DMS 273 (cell line): Measurements from ENCODE around the gene HOXA2.
A peak's percentile ranks its signal among the peaks of the same experiment; 100 is the strongest.

Source experiments
- DNase-seq: peaks from one replicate; lab custom pipeline; 2025; ENCODE audit not compliant: unreplicated experiment; lab: John Stamatoyannopoulos, UW

The HOXA2 gene

DNA sequence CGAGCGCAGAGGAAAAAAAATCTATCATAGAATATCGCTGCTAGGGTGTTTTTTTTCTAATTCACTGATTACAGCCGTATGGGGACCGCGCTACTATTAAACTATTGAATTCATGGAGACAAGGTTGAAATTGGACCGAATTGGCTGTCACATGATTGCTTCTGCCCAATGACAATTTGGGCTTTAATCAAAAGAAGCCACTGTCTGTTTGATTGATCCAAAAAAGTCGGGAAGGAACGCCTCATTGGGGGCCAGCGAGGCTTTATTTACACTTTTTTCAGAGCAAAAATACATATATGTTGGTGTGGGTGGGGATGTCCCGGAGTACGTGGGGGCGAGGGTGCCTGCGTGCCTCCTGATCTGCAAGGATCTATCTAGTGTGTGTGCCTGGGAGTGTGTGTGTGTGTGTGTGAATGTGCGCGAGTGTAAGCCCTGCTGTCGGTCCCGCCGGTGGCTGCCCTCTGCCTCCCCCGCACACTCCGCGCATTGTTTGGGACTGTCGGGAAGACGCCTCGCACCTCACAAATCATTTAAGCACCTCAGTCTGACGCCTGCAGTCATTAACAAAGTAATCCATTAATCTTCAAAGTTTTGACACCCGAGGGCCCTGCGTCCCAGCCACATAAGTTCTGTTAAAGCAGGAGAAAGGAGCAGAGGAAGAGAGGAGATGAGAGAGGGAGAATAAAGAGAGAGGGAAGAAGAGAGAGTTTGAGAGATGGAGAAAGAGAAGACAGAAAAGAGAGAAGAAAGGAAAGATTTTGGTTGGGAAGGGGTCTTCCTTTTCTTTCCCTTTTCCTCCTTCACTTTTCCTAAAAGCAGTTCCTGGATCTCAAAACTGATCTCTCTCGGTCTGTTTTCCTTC, at the start of gene HOXA2:
Gene HOXA2, minus strand, starts transcription at position 103 of the 862 bp plus-strand sequence. CDS start 183 bp downstream, outside the sequence.
- no peak for DNase-seq

DNA sequence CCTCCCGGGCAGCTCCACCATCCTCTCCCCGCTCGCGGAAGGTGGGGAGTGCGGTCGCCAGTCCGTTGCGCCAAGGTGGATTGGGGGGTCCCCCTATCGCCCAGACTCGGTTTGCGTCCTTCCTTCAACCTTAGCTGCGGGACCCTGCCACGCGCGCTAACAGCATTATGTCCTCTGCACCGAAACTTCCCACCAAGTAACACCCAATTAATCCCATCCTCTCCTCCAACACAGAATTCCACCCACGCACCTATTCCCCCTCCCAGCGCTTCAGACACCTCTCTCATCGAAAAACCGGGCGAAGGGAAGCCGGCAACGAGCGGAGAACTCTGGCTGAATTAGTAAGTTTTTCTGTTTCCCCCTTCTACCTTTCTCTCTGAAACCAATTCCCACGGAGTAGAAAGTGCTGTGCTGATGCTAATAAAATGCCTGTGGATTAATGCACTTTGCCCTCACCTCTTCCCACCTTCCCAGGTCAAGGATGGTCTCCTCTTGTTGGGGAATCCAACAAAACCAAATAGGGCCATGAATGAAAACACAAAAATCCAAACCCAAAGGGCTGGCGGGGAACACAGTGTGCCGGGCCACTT, 49.0 kb upstream of the HOXA2 start:
- peak; percentile 41 for DNase-seq

DNA sequence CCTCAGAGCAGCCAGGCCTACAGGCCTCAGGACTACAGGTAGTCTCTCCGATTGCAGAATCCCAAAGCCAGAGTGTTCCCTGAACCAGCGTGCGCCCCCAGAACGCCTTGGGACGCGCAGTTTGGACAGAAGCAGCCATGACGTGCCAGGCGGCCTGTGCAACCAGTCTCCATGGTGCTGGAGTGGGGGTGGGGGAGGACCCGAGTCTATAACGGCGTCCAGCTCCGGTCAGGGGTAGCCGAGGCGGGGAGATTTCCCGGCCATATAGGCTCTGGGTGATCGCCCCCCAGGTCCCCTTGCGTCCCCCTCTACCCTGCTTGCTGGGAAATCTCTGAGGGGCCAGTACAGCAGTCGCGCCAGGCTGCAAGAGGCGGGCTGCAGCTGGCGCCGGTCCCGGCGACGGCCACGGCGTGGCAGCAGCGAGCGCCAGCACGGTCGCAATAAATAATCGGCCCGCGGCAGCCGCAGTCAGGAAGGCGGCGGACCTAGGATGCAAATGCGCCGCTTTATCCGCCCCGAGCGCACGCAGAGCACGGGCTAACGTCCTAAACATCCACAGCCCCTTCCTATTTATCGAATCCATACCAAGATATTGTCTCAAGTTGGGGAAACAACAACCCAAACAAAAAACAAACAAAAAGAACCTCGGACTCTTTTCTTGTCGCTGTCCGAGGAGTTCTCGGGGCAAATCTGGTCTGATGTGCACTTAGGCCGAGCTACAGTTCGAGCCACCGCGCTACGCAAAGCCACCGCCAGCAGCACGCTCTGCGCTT, 48.3 kb upstream of the HOXA2 start:
- peak; percentile 91 for DNase-seq

DNA sequence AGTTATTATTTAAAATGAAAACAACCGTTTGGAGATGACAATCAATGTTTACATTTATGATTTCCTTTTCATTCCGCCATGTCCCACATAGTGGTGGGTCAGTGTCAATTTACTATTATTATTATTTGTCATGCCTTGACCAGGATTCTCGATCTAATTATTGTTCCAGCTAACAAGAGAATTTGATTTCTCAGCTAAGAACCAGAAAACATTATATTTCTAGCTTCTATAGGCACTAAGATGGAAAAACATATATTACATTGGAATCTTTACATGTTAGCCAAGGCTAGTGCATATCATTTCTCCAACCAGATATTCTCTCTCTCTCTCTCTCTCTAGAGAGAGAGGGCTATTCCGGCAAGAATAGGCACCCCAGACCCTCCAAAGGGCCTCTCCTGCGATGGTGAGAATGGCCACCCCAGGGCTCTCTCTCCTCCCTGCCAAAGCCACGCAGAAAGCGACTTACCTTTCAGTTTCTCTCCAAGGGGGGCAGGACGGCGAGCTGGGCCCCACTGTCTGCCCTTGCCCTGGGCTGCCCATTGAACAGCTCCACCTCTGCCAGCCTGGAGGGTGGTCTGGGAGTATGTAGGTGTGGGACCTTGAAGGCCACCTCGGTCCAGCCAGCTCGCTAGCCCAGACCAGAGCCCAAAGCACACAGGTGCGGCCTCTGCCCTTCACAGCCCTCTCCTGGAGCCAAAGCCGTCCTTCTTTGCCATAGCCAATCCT, 47.5 kb upstream of the HOXA2 start:
- DNase-seq, result peak; percentile 62

DNA sequence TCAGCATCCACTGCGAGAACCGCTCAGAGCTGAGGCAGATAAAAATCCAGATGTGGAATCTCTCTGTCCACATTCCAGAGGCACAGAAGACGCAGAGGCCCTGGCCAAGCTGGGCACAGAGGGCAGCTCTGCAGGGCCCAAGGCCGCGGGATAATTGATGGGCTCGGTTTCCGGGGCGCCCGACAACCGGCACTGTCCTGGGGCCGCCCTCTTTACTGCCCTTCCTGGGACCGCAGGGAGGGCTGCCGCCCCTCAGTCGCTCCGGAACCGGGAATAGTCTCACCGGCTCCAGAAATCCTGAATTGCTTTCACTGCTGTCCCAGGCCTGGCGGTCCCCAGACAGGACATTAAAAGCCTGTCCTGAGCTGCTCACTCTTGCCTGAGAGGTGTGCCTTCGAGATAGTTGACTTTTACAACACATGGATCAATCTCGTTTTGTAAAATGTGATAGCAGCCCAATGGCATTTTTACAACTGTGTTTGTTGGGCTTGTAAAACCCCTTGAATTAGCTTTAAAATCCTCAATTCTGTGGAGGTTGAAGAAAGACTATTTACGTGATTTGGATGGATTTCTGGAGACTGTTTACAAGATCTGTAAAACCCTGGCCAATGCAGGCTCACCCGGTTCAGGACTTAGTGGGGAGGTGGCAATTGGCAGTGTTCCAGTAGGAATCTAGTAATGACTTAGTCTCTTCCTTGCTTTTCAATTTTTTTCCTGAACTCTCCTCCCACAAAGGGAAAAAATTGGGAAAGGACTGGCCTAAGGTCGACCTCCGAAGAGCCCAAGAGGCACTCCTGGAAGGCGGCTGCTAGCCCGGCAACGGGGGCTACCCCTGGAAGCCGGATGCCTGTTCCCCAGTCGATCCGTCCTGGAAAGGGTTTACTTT, 46.5 kb upstream of the HOXA2 start:
- DNase-seq, result peak; percentile 54

DNA sequence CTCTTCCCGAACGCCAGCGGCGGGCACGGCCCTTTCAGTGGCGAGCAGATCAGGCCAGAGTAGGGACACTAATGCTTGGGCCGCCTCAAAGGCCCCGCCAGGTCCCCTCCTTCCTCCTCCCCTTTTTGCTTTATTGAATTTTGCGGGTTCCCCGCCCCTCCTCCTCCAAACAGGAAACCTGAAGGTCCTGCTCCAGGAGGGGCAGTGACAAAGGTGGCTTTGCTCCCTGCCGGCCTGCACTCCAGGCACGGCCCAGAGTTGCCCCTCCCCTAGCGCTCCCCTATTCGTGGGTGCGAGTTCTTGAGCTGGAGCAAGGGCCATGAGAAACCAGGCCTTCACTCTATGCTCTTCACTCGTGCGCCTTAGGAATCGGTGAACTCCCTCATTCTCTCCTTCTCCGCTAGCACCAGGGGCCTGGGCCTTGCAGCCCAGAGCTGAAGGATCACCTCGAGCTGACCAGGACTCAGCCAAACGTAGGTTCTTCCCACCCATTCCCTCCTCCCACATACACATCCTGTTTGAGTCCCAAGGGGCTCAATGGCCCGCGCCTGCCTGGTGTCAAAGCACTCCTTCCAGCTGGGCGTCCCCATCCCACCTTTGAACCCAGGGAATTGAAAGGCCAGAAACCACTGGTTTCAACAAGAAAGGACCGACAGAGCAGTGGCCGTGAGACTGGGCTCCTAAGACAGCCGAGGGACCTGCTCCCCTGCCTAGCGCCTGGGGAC, 45.7 kb upstream of the HOXA2 start:
- no peak for DNase-seq

DNA sequence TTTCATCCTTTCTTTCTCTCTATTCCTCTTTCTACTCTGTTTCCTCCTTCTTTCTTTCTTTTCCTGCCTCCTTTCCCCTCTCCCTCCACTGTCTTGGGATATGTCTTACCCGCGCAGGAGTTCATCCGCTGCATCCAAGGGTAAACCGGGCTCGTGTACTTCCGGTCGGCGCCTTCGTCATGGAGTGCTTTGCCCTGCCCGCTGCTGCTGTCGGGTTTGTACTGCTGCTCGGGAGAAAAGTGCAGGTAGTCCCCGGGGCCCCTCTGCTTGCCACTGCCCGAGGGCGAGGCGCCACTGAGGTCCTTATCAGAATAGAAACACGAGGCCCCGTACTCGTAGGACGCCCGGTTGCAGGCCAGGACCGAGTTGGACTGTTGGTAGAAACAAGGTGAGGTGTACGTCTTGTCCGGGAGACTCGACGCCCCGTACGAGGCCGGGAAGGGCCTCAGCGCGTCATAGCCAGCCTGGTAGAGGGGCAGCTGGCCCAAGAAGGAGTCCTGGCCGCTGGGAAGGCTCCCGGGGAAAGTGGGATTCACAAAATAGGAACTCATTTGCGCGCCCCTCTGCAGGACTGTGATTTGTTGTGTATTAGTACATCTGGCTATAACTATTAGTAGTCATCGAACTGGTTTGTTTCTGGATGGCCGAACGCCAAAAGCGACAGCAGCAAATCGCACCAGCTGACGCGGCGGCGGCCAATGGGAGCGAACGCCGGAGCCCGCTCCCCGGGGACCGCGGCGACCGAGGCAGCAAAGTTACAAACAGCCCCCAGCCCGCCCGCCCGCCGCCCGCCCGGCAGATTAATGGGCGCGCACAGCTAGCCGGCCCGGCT, 44.9 kb upstream of the HOXA2 start, which contains the start of gene HOXA6:
Gene HOXA6, minus strand, starts transcription at position 576 of the 832 bp plus-strand sequence. Its CDS starts 25 bp downstream, at position 551.
- DNase-seq, result no peak

DNA sequence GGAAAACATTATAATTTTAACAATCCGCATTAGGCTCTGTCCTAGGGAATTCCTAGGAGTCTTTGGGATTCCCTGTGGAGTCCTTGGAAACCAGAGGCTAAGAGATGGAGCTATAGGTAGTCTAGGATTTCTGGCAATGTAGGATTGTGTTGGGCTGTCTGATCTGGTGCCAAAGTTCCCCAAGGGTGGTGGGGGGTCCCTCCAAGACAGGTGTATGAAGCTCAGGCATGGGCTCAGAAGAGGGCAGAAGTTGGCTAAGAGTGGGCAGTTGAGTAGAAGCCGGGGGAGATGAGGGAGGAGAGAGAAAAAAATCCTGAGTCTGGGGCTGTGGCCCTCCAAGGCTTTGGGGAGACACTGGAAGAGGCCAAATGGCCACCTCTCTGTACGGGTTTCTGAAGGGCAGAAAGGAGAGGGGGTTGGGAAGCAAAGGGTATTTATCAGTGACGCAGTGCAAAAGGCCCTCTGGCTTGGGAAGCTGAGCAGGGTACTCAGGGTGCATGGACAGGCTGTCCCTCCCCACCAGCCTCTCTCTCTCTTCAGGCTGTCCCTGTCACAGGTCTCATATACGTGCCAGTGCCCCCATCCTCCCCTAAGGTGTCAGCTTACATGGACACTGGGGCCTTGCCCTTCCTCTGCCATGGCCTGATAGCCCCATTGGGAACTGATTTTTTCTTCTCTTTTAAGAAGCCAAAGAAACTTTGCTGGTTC, 44.2 kb upstream of the HOXA2 start:
- DNase-seq, result no peak

DNA sequence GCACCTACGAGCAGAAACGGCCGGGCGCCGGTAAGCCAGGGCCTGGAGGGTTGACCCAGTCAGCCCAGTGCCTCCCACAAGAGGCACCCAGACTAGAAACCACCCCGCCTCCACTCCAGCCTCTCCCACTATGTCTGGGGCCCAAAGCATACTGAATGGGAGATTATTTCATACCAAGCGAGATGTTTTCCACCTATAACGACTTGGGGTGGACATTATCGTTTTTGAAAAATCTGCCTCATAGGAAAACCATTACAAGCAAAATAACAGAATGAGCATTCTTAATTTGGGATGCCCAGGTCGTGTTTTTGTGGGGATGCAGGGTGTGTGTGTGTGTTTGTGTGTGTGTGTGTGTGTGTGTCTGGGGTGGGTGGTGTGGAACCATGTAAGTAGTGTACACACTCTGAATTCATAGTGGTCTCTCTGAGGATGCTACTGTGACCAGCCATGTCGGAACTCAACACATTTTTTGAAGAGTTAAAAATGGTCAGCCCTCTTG, 43.5 kb upstream of the HOXA2 start:
- no peak for DNase-seq

DNA sequence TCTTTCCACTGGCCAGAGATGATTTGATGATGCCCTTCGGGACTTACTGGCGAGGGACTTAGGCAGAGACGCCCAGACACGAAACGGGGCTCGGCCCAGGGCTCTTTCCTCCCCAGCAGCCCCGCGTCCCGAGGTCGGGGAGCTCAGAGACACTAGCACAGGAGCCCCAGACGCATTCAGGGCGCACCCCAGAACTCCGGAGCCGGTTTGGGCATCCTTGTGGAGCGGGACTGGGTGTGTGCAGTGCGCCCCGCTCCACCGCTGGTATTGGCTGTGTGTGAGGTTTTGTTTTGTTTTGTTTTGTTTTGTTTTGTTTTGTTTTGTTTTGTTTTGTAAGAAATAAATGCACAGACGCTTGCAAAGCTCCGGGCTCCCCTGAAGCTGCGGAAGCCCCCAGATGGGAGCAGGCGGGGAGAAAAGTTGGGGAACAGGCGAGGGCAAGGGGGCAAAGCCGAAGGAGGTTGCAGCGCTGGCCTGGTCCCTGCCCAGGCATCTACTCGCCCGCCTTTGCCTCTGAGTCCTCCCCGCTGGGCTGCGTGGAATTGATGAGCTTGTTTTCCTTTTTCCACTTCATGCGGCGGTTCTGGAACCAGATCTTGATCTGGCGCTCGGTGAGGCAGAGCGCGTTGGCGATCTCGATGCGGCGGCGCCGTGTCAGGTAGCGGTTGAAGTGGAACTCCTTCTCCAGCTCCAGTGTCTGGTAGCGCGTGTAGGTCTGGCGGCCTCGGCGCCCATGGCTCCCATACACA, 42.9 kb upstream of the HOXA2 start:
- DNase-seq, result no peak

DNA sequence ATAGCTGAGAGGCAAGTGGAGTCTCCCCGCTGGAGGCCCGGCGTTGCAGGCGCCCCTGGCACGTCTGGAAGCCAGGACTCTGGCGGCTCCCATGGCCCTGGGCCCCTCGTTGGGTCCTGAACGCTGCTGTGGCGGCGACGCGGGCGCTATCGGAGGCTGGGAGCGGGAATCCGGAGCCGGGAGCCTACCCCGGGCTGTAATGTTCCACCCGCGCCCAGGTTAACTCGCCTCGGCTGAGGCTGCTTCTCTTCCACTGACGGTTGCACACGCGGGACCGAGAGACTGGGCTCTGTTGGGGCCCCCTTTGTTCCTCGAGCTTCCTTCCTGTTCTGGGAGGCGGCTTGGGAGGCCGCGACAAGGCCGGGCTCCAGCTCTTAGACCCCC, 42.3 kb upstream of the HOXA2 start:
- DNase-seq, result no peak

DNA sequence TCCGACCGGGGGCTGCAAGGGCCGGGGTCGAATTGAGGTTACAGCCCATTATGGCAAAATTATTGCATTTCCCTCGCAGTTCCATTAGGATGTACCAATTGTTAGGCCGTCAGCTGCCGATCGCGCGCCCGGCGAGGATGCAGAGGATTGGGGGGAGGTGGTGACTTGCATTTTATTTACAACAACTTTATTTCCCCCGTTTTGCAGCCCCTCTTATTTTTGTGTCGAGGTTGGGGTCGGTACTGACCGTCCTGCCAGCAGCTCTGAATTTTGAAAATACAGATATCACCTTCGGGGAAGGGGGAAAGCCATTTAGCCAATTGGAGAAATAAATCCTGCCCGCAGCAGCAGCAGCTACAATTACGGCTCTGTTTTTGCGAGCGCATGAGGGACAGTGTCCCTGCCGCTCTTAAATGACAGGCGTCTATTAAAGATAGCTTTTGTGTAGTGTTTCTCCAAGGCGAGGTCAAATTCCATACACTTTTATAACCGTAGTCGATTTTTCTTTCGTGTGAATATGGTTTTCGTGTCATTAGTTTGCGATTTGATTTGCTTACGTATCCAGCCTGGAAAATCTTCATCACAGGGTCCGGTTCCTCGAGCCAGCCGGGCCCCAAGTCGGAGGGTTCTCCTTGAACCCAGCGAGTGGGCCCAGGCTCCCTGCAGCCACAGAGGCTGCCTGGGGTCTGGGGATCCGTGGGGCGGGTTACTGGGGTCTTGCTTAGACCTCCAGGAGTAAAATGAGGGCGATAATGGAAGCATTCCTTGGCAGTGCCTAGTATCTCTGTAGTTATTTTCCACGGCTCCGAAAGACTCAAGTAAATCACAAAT, 41.7 kb upstream of the HOXA2 start:
- DNase-seq, result no peak

DNA sequence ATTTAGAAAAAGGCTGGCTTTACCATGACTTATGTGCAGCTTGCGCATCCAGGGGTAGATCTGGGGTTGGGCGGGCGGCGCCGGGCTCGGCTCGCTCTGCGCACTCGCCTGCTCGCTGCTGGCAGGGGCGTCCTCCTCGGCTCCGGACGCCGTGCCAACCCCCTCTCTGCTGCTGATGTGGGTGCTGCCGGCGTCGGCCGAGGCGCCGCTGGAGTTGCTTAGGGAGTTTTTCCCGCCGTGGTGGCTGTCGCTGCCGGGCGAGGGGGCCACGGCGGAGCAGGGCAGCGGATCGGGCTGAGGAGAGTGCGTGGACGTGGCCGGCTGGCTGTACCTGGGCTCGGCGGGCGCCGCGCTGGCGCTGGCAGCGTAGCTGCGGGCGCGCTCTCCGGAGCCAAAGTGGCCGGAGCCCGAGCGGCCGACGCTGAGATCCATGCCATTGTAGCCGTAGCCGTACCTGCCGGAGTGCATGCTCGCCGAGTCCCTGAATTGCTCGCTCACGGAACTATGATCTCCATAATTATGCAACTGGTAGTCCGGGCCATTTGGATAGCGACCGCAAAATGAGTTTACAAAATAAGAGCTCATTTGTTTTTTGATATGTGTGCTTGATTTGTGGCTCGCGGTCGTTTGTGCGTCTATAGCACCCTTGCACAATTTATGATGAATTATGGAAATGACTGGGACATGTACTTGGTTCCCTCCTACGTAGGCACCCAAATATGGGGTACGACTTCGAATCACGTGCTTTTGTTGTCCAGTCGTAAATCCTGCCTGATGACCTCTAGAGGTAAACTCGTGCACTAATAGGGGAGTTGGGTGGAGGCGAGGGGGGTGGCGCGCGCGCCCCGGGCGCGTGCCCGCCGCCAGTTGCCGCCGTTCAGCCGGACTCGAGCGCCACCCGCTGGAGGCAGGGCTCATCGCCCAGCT, 40.8 kb upstream of the HOXA2 start, which contains the start of gene HOXA5:
Gene HOXA5, minus strand, starts transcription at position 659 of the 927 bp plus-strand sequence. Its CDS starts 74 bp downstream, at position 585.
- DNase-seq, result peak; percentile 95

DNA sequence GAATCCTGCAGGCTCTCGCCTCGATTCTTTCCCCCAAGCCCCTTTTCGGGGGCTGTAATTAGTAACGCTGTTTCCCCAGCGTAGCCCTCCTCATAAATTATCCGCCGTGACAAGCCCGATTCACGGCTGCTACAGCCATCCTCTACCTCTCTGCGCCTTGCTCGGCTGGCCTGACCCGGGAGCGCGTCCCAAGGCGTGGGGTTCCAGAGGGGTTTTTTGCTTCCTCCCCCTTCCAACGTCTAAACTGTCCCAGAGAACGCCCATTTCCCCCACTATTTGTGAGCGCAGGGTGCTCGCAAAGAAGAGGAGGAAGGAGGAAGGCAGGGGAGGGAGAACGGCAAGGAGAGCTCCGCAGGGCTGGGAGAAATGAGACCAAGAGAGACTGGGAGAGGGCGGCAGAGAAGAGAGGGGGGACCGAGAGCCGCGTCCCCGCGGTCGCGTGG, 40.1 kb upstream of the HOXA2 start:
- peak; percentile 68 for DNase-seq
